GM18517 (cell line): ENCODE measurements around the gene OR52N5.

Source experiments
- ATAC-seq: cut with Tn5 transposase; IDR thresholded peaks from one replicate; pipeline ENCODE4 v1.9.1; 2021; ENCODE audit warnings: mild to moderate bottlenecking, moderate library complexity; ENCODE audit not compliant: unreplicated experiment

OR52N5 gene

GRCh38 chr11:5783255-5783654 lies at the start of gene OR52N5:
OR52N5 (minus strand) TSS chr11:5783355; CDS start chr11:5778634, 4,721 bp downstream.
- ATAC-seq, result no peak

- ATAC-seq, result no peak
Measured at GRCh38 chr11:5831196-5831829, 48.2 kb upstream of the OR52N5 start.

- peak; percentile 67 for ATAC-seq
Measured at GRCh38 chr11:5818245-5818886, 35.2 kb upstream of the OR52N5 start.

- ATAC-seq, result no peak
Measured at GRCh38 chr11:5815534-5815933, 32.4 kb upstream of the OR52N5 start.

- no peak for ATAC-seq
Measured at GRCh38 chr11:5809905-5810795, 27.0 kb upstream of the OR52N5 start.

GRCh38 chr11:5809122-5809519 lies 26.0 kb upstream of the OR52N5 start:
- no peak for ATAC-seq

DNA sequence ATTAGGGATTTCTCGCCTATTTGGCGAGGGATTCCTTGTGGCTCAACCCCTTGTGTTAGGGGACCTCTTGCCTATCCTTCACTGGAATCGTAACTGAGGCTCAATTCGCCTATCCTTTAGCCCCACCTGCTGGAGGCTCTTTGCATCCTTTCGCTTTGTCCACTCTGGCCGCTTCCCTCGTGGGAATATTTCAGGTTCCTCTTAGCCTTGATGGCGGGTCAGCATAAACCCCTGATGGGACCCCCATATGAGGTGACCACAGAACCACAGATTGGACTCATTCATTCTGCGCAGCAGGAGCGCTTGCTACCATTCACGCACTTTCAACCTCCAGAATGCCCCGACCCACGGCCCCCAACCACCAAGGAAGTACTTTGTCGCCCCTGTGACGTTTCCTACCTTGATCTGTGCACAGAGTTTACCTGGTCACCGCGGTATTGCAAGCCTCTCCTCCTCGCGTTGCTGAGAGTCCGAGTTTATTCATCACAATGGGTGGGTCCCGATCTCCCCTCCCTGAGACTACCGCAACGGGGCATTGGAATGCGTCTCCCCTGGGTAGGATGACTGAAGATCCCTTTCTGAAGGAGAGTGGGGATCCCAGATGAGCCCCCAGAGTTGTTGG lies 25.5 kb upstream of the OR52N5 start, which contains the start of gene OR52N2:
Gene OR52N2, plus strand, starts transcription at position 425 of the 622 bp plus-strand sequence. CDS start 11,412 bp downstream, outside the sequence.
- ATAC-seq, result peak; percentile 97

GRCh38 chr11:5807580-5807979 lies 24.4 kb upstream of the OR52N5 start:
- no peak for ATAC-seq

GRCh38 chr11:5803982-5804381 lies 20.8 kb upstream of the OR52N5 start:
- ATAC-seq, result no peak

- ATAC-seq, result no peak
Measured at GRCh38 chr11:5796541-5796940, 13.4 kb upstream of the OR52N5 start.

DNA sequence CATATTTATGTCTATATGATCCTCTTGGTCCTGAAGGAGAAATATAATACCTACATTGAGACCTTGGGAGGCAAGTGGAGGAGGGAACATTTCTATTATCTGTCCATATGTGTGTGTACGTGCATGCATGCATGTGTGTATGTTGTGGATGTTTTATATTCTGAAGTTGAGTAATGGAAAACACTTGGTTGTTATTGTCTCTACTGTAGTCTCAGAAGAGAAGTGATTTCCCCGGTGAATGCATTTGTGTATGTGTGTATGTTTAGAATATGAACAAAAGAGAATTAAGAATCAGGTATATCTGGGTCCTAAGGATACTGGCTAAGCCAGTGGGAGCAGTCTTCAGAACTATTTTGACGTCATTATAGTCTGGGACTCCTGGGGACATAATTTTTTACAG lies 8.0 kb upstream of the OR52N5 start, which contains the start of gene OR52N1:
Gene OR52N1, minus strand, starts transcription at position 101 of the 400 bp plus-strand sequence. CDS start 2,449 bp downstream, outside the sequence.
- ATAC-seq, result no peak

GRCh38 chr11:5767056-5767455 lies 16.1 kb downstream of the OR52N5 start:
- no peak for ATAC-seq

DNA sequence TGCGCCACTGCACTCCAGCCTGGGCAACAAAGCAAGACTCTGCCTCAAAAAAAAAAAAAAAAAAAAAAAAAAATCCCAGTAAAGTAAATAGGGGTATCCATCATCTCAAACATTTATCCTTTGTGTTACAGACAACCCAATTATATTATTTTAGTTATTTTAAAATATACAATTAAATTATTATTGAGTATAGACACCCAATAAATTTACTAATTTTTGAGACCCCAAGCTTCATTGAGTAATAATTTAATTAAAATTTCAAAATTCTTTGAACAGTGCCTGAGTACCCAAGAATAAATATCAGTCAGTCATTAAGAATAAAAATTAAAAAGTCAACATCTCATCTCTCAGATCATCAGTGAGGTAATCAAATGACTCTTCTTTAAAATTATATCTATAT lies 29.2 kb downstream of the OR52N5 start, which contains the start of gene OR52N4:
Gene OR52N4, plus strand, starts transcription at position 301 of the 400 bp plus-strand sequence. CDS start 498 bp downstream, outside the sequence.
- ATAC-seq, result no peak

DNA sequence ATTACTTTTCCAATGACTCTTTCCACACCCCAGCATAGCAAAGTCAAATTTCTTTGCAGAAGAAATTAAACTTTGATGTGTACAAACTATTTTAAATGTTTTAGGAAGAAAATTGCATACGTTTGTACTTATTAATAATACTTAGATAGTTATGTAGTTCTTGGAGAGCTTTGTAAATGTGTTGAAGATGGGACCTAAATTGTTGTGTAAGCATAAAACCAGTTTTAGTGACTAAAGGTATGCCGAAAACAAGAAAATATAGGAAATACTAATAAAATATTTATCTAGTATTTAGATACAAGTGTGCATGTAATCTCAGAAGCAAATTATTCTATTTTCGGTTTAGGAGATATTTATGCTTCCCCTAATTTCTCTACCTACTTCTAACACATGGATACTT lies 33.3 kb downstream of the OR52N5 start:
- ATAC-seq, result no peak

- no peak for ATAC-seq
Measured at GRCh38 chr11:5746614-5747013, 36.5 kb downstream of the OR52N5 start.

DNA sequence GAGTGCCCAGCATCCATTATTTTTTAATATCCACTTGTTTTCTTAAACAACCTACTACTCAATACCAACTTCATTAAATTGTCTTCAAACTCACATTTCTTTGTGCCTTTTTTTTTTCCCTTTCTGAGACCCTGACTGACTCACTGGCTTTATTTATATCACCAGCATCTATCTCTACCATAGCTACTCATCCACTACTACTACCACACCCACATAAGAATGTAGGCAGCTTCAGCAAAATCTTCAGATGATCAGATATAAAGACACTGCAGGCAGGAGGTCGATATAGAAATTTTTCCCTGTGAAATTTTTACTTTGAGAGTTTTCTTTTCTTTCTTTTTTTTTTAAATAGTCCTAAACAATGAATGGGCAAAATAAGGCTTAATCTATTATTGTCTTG lies 44.7 kb downstream of the OR52N5 start:
- ATAC-seq, result no peak

DNA sequence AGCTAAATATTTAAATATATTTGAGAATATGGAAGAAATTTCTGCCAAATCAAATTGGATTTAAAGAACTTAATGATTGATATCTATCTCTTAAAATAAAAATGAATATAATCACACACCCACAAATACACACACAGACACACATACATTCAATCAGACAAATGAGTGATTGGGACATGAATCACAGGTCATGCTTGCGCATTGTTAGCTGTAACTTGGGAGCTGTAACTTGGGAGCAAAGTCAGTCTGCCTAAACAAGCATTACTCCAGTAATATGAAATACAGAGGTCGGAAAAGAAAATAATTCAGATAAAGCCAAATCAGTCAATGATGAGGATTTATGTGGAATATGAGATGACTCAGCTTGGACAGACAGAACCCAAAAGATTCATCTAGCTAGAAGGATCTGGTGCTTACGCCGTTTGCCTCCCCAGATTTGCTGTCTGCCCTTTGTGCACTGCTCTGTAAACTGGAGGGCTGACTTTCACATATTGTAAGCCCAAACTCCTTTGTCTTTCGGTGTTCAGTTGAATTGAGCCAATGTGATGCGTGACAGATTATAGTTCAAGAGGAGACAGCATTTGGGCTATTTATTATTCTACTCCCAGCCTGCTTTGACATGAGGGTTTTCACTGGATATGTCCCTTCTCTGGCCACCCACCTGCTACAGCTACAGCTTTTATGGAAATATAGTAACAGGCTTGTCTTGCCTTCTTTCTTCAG lies 45.3 kb downstream of the OR52N5 start:
- ATAC-seq, result no peak

GRCh38 chr11:5737091-5737490 lies 46.1 kb downstream of the OR52N5 start:
- no peak for ATAC-seq

- ATAC-seq, result no peak
Measured at GRCh38 chr11:5736396-5736795, 46.8 kb downstream of the OR52N5 start, which contains the start of gene OR56B1. OR56B1 (plus strand) TSS chr11:5736448; CDS start chr11:5736517, 69 bp downstream.

DNA sequence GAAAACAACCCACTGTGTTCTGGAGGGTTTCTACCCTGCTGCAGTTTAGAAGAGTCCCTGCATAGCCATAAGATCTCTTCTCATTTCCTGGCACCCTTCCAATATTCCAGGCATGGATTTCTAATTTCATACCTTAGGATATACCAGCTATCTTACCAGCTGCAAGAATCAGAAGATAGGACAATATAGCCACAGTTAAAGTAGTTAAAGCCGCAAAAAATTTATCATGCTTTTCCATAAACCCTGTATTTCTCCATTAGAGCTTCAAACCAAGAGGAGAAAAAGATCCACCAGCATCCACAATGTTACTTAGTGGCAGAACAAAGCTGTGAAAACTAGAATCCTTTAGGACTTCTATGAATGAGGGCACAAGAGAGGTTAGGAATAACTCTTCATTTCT lies 55.5 kb downstream of the OR52N5 start:
- ATAC-seq, result no peak
